ENCODE data around the gene GJC1. TPM values are rescaled to one million over a fixed set of nuclear protein-coding genes. Genes with fewer than 3 reads are reported as not detected.

The GJC1 gene
- total and polyA plus RNA-seq, 11 donors = 14.2 to 60.8 (median 24.9) TPM

DNA sequence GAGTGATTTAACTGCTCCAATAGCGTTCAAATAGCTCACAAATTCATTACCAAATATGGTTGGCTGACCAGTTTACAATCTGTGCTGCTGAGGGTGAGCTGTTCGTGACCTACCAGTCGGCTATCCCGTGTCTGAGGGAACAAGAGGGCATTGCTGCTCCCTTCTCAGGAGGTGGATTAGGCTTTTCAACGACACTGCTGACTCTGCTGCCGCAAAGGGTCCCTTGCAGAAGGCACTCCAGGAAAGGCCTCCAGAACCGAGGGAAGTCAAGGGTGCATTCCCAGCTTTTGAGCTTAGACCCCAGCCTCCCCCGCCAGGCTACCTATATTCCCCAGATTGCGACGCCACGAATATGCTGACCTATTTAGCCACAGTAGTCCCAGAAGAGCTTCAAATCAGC, 32.3 kb downstream of the GJC1 start:
- no peak for TF ChIP-seq POLR2A (IDR thresholded peaks at IDR 0.05)
- TF ChIP-seq, protein P1, sequence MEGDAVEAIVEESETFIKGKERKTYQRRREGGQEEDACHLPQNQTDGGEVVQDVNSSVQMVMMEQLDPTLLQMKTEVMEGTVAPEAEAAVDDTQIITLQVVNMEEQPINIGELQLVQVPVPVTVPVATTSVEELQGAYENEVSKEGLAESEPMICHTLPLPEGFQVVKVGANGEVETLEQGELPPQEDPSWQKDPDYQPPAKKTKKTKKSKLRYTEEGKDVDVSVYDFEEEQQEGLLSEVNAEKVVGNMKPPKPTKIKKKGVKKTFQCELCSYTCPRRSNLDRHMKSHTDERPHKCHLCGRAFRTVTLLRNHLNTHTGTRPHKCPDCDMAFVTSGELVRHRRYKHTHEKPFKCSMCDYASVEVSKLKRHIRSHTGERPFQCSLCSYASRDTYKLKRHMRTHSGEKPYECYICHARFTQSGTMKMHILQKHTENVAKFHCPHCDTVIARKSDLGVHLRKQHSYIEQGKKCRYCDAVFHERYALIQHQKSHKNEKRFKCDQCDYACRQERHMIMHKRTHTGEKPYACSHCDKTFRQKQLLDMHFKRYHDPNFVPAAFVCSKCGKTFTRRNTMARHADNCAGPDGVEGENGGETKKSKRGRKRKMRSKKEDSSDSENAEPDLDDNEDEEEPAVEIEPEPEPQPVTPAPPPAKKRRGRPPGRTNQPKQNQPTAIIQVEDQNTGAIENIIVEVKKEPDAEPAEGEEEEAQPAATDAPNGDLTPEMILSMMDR (IDR thresholded peaks at IDR 0.05) = no peak
- H3K4me3 ChIP-seq = peak overlapping the region in 4 of 12 donors; percentile 1 to 8 (median 4)
- intact Hi-C loops (cut with DNase I) = no loop called here
- DNase-seq (peak in 1 of 5 donors; percentile 53), ATAC-seq (peak; percentile 50 to 74 (median 56))
- no peaks in the 10 kb centered on the region for H3K9me3 ChIP-seq
- H3K4me1 ChIP-seq = peaks cover 5 to 74% (median 44%) of the 10 kb centered on the region in 12 donors
- H3K36me3 ChIP-seq = peaks cover 0 to 10% (median 0%) of the 10 kb centered on the region in 9 donors
- H3K27me3 ChIP-seq = no peaks in the 10 kb centered on the region
- peak overlapping the region; percentile 50 to 88 (median 82) for H3K27ac ChIP-seq
- WGBS, 4 donors = 44 to 58% (median 51%) methylated on average over 11 of the region's 11 CpGs

DNA sequence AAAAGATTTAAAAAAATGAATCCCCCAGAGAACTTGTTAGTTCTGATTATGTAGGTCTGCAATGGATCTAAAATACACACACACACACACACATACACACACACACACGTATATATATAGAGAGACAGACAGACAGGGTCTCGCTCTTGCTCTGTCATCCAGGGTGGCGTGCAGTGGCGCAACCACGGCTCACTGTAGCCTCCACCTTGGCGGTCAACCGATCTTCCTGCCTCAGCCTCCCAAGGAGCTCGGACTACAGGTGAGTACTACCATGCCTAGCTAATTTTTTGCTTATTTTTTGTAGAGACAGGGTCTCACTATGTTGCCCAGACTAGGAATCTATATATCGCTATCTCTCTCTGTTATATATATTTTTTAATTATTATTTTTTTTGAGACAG, 33.4 kb downstream of the GJC1 start:
- no peaks in the 10 kb centered on the region for H3K9me3 ChIP-seq
- H3K27ac ChIP-seq = peak overlapping the region in 10 of 12 donors; percentile 50 to 89 (median 83)
- peaks cover 5 to 64% (median 36%) of the 10 kb centered on the region in 12 donors for H3K4me1 ChIP-seq
- no peak overlapping the region for H3K4me3 ChIP-seq
- DNase-seq (no peak), ATAC-seq (no peak)
- no peaks in the 10 kb centered on the region for H3K27me3 ChIP-seq
- peaks cover 0 to 7% (median 0%) of the 10 kb centered on the region in 9 donors for H3K36me3 ChIP-seq
- intact Hi-C loops (cut with DNase I) = no loop called here
- WGBS, 4 donors = 90 to 93% (median 92%) methylated on average over 9 of the region's 9 CpGs
- TF ChIP-seq, protein P1 (IDR thresholded peaks at IDR 0.05) = no peak
- no peak for TF ChIP-seq POLR2A (IDR thresholded peaks at IDR 0.05)

DNA sequence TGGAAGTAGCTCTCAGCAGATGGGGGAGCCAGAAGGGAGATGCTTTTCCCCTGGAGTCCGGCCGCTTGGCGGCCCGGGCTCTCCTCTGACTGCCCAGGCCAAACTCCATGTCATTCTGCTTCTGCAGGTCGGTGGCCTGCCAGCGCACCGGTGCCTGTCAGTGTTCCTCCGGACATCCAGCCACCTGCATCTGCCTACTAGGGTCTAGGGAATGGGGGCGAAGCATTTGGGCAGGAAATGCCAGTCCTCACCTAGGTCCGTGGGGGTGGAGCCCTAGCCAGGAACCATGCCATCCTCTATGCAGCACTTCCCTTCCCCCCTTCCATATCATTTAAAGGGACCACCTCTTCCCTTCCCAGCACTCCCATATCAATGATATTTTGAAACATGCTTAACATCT, 34.2 kb downstream of the GJC1 start:
- no peak for ATAC-seq
- peaks cover 5 to 56% (median 32%) of the 10 kb centered on the region in 12 donors for H3K4me1 ChIP-seq
- no peak for DNase-seq
- H3K9me3 ChIP-seq = no peaks in the 10 kb centered on the region
- peaks cover 0 to 5% (median 0%) of the 10 kb centered on the region in 9 donors for H3K36me3 ChIP-seq
- H3K4me3 ChIP-seq = no peak overlapping the region
- H3K27ac ChIP-seq = peak overlapping the region in 11 of 12 donors; percentile 76 to 89 (median 83)
- H3K27me3 ChIP-seq = no peaks in the 10 kb centered on the region
- 56 to 73% (median 68%) methylated on average over 10 of the region's 10 CpGs for WGBS, 4 donors
- TF ChIP-seq, protein P1 (IDR thresholded peaks at IDR 0.05) = no peak
- TF ChIP-seq POLR2A (IDR thresholded peaks at IDR 0.05) = no peak
- intact Hi-C loops (cut with DNase I) = no loop called here

DNA sequence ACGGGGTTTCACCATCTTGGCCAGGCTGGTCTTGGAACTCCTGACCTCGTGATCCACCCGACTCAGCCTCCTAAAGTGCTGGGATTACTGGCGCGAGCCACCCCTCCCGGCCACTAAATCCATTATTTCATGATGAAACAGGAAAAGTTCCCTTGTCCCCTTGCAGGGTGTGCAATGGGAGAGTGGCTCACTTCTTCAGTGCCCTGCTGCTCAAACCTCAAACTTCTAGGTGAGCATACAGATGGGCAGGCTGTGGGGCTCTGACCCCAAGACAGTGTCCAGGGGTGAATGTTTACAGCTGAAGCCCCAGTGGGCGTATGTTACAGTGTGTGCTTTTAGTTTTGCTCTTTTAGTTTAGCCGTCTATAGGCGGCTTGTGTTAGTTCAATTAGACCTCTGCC, 34.7 kb downstream of the GJC1 start:
- intact Hi-C loops (cut with DNase I) = no loop called here
- H3K4me1 ChIP-seq = peaks cover 5 to 56% (median 32%) of the 10 kb centered on the region in 12 donors

More for the DNA sequence above, 34.7 kb downstream of the GJC1 start:
- DNase-seq = no peak
- no peak for ATAC-seq
- WGBS, 4 donors = 75 to 85% (median 83%) methylated on average over 9 of the region's 9 CpGs
- TF ChIP-seq, protein P1 (IDR thresholded peaks at IDR 0.05) = no peak
- TF ChIP-seq POLR2A (IDR thresholded peaks at IDR 0.05) = no peak
- peak overlapping the region in 11 of 12 donors; percentile 76 to 89 (median 83) for H3K27ac ChIP-seq
- H3K9me3 ChIP-seq = no peaks in the 10 kb centered on the region
- H3K27me3 ChIP-seq = no peaks in the 10 kb centered on the region
- H3K36me3 ChIP-seq = peaks cover 0 to 3% (median 0%) of the 10 kb centered on the region in 9 donors
- no peak overlapping the region for H3K4me3 ChIP-seq
